ENCODE data around the gene DMTF1. TPM values are rescaled to one million over a fixed set of nuclear protein-coding genes. Genes with fewer than 3 reads are reported as not detected.
A peak's percentile ranks its signal among the peaks of the same experiment; 100 is the strongest.
"Not testable (repeated sequence)": the region's sequence is repeated elsewhere in the genome, so short reads cannot be mapped to it uniquely, and the experiment has no call there.

The DMTF1 gene
- 6.4 and 25.4 TPM in 2 replicates for total RNA-seq (2014; rRNA removed; shearing (Covaris generic); ENCODE audit: low replicate concordance)

GRCh38 chr7:87152112-87152896 is at the start of gene DMTF1:
DMTF1 (plus strand) TSS chr7:87152453; CDS start chr7:87164942, 12,489 bp downstream.
- in situ Hi-C loops (cut with HindIII; ENCODE audit: low pct_unique_long_range_greater_than_20kb, low sequenced_read_pairs) = no loop called here
- DNase-seq (ENCODE audit: low read depth) = peak; percentile 96

DNA sequence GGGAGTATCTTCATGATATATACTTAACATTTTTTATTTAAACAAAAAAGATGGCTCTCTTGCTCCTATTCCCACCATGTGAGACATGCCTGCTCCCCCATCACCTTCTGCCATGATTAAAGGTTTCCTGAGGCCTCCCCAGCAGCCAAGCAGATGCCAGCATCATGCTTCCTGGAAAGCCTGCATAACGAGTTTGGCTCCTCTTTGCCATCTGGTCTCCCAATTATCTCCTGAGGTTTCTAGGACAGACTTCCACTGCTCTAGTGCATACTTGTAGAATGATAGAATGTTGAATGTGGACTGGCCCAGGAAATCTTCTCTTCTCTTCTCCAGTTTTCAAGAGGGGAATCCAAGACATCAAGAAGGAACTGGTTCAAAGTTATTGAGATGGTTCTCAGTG is 46.9 kb upstream of the DMTF1 start:
- DNase-seq (ENCODE audit: low read depth) = no peak
- in situ Hi-C loops (cut with HindIII; ENCODE audit: low pct_unique_long_range_greater_than_20kb, low sequenced_read_pairs) = no loop called here

- no peak for DNase-seq (ENCODE audit: low read depth)
- in situ Hi-C loops (cut with HindIII; ENCODE audit: low pct_unique_long_range_greater_than_20kb, low sequenced_read_pairs) = no loop called here
Observed at GRCh38 chr7:87106974-87107612, 45.2 kb upstream of the DMTF1 start.

- no peak for DNase-seq (ENCODE audit: low read depth)
- in situ Hi-C loops (cut with HindIII; ENCODE audit: low pct_unique_long_range_greater_than_20kb, low sequenced_read_pairs) = no loop called here
Observed at GRCh38 chr7:87107949-87108776, 44.1 kb upstream of the DMTF1 start.

GRCh38 chr7:87110778-87111177 is 41.5 kb upstream of the DMTF1 start:
- no peak for DNase-seq (ENCODE audit: low read depth)
- in situ Hi-C loops (cut with HindIII; ENCODE audit: low pct_unique_long_range_greater_than_20kb, low sequenced_read_pairs) = no loop called here

- no peak for DNase-seq (ENCODE audit: low read depth)
- in situ Hi-C loops (cut with HindIII; ENCODE audit: low pct_unique_long_range_greater_than_20kb, low sequenced_read_pairs) = no loop called here
Observed at GRCh38 chr7:87111877-87112276, 40.4 kb upstream of the DMTF1 start.

- no peak for DNase-seq (ENCODE audit: low read depth)
- in situ Hi-C loops (cut with HindIII; ENCODE audit: low pct_unique_long_range_greater_than_20kb, low sequenced_read_pairs) = no loop called here
Observed at GRCh38 chr7:87113077-87113476, 39.2 kb upstream of the DMTF1 start.

DNA sequence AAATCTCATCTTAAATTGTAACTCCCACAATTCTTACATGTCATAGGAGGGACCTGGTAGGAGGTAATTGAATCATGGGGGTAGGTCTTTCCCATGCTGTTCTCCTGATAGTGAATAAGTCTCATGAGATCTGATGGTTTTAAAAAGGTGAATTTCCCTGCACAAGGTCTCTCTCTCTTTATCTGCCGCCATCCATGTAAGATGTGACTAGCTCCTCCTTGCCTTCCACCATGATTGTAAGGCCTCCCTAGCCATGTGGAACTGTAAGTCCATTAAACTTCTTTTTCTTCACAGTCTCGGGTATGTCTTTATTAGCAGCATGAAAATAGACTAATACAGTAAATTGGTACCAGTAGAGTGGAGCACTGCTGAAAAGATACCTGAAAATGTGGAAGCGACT is 38.3 kb upstream of the DMTF1 start:
- DNase-seq (ENCODE audit: low read depth); in situ Hi-C loops (cut with HindIII; ENCODE audit: low pct_unique_long_range_greater_than_20kb, low sequenced_read_pairs): not testable (repeated sequence)

GRCh38 chr7:87115772-87116171 is 36.5 kb upstream of the DMTF1 start:
- in situ Hi-C loops (cut with HindIII; ENCODE audit: low pct_unique_long_range_greater_than_20kb, low sequenced_read_pairs); DNase-seq (ENCODE audit: low read depth): not testable (repeated sequence)

DNA sequence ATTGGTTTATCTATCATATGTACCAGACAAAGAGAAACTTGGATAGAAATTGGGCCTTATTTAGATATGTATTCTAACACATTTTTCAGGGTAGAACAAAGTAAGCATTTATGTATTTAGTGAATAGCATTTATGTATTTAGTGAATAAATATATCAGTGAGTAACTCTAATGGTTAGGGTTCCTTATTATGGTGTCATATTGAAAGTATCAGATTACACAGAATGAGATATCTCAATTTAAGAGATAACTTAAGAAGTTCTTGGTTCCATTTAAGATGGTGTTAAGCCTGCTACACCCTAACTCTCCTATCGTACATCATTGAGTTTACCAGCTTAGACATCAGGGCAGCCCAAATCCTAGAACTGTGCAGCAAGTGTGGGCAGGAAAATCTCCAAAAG is 35.9 kb upstream of the DMTF1 start:
- in situ Hi-C loops (cut with HindIII; ENCODE audit: low pct_unique_long_range_greater_than_20kb, low sequenced_read_pairs) = no loop called here
- DNase-seq (ENCODE audit: low read depth) = no peak

DNA sequence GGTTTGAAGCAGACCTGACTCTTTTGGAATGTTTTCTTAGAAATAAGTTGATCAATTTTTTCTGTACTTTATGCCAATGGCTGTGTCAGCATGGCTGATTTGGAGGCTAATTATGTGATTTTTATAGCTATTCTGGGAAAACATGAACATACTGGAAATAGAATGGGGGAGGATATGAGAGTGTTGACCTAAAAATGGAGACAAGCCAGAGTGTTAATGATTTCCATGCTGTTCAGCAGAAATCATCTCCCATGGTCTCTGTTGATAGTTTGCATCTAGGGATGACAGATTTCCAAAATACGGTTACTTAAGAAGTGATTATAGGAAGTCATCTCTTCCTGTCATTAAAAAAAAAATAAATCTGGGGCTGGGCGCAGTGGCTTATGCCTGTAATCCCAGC is 32.7 kb upstream of the DMTF1 start:
- in situ Hi-C loops (cut with HindIII; ENCODE audit: low pct_unique_long_range_greater_than_20kb, low sequenced_read_pairs) = no loop called here
- no peak for DNase-seq (ENCODE audit: low read depth)

GRCh38 chr7:87123105-87123504 is 29.1 kb upstream of the DMTF1 start:
- DNase-seq (ENCODE audit: low read depth) = no peak
- in situ Hi-C loops (cut with HindIII; ENCODE audit: low pct_unique_long_range_greater_than_20kb, low sequenced_read_pairs) = no loop called here

- in situ Hi-C loops (cut with HindIII; ENCODE audit: low pct_unique_long_range_greater_than_20kb, low sequenced_read_pairs) = no loop called here
Observed at GRCh38 chr7:87127019-87127418, 25.2 kb upstream of the DMTF1 start.

GRCh38 chr7:87128861-87129267 is 23.4 kb upstream of the DMTF1 start:
- in situ Hi-C loops (cut with HindIII; ENCODE audit: low pct_unique_long_range_greater_than_20kb, low sequenced_read_pairs) = no loop called here

More at GRCh38 chr7:87127019-87127418, 25.2 kb upstream of the DMTF1 start:
- DNase-seq (ENCODE audit: low read depth) = no peak

DNA sequence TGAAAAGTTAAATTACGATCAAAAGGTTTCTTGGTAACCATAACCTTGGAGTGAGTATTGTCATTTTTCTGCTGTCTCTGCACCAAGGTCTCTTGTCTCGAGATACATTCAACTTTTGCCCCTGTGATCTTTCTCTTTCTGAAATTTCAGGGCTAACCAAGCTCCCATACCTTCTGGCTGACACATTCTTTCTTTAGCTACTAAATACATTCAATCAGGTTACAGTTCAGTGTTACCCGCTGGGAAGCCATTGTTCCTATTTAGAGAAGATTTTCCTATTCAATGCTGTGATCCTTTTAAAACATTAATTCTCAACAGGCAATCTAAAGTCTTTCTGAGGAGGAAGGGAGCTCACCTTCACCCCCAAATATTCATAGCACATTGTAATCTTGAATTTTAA is 22.9 kb upstream of the DMTF1 start:
- DNase-seq (ENCODE audit: low read depth) = no peak
- in situ Hi-C loops (cut with HindIII; ENCODE audit: low pct_unique_long_range_greater_than_20kb, low sequenced_read_pairs) = no loop called here

More at GRCh38 chr7:87128861-87129267, 23.4 kb upstream of the DMTF1 start:
- DNase-seq (ENCODE audit: low read depth) = no peak

DNA sequence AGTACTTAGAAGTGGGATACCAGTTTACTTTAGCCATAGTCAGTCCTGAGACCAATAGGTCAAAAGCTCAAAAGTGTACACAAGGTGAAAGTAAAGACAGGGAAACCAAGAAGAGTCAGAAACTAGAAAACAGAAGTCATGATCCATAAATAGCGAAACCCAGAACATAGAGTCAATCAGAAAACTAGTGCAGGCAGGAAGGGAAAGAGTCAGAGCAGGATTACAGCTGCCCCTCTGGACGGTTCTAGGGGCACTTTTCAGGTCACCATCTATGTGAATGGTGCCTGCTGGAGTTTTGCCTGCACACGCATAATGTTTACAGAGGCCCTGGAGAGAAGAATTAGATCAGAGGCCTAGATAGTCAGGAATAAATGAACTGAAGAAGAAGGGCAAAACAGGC is 22.4 kb upstream of the DMTF1 start:
- in situ Hi-C loops (cut with HindIII; ENCODE audit: low pct_unique_long_range_greater_than_20kb, low sequenced_read_pairs) = no loop called here

GRCh38 chr7:87131771-87132170 is 20.5 kb upstream of the DMTF1 start:
- DNase-seq (ENCODE audit: low read depth) = no peak
- in situ Hi-C loops (cut with HindIII; ENCODE audit: low pct_unique_long_range_greater_than_20kb, low sequenced_read_pairs) = no loop called here

More for the DNA sequence above, 22.4 kb upstream of the DMTF1 start:
- DNase-seq (ENCODE audit: low read depth) = no peak

DNA sequence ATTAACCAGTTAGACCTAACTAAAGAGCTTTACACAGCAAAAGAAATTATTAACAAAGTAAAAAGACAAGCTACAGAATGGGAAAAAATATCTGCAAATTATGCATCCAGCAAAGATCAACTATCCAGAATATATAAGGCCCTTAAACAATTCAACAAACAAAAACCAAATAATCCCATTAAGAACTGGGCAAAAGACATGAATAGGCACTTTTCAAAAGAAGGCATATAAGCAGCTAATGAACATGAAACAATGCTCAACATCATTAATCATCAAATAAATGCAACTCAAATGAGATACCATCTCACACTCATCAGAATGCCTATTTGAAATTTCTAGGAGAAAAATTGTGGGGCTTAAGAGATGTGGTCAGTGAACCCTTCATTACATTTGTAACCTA is 15.0 kb upstream of the DMTF1 start:
- in situ Hi-C loops (cut with HindIII; ENCODE audit: low pct_unique_long_range_greater_than_20kb, low sequenced_read_pairs) = no loop called here
- no peak for DNase-seq (ENCODE audit: low read depth)

GRCh38 chr7:87139514-87139913 is 12.7 kb upstream of the DMTF1 start:
- no peak for DNase-seq (ENCODE audit: low read depth)
- in situ Hi-C loops (cut with HindIII; ENCODE audit: low pct_unique_long_range_greater_than_20kb, low sequenced_read_pairs) = no loop called here
